ENCODE results near the gene NTMT1. TPM values are rescaled to one million over a fixed set of nuclear protein-coding genes. Genes with fewer than 3 reads are reported as not detected.

Gene NTMT1
- total and polyA plus RNA-seq, 10 of the 15 experiments (the other 5 are each of a cell fraction or from before 2014, with no cell fraction given) = 12.8 to 85.4 (median 39.3) TPM

DNA sequence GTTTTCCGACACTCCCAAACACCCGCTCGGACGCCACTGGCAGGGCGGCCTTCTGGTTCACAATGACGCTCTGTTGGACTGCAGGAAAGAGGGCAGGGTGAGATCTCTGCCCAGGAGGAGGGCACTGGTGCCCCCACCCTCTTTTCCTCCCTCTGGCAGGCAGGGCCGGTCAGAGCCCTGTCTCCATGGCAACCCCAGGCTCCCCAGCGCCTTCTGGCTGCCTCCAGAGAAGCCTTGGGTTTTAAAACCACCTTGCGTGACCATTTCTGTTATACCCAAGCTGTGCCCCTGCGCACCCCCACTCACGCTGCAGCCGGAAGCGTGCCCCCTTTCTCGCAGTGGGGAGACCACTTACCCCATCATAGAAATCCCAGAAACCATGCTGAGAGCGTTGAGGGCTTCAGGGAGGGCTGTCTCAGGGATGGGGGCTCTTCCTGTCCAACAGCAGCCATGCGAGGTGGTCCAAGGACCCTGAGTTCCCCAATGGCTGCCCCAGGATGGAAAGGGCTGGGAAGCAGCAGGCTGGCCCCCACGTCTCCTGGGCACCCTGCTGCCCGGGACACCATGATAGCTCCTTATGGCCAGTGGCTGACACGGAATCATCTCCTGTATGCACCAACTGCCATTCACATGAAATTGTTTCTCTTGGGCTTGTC, 12.3 kb upstream of the NTMT1 start (continued):
- TF ChIP-seq, protein P1, sequence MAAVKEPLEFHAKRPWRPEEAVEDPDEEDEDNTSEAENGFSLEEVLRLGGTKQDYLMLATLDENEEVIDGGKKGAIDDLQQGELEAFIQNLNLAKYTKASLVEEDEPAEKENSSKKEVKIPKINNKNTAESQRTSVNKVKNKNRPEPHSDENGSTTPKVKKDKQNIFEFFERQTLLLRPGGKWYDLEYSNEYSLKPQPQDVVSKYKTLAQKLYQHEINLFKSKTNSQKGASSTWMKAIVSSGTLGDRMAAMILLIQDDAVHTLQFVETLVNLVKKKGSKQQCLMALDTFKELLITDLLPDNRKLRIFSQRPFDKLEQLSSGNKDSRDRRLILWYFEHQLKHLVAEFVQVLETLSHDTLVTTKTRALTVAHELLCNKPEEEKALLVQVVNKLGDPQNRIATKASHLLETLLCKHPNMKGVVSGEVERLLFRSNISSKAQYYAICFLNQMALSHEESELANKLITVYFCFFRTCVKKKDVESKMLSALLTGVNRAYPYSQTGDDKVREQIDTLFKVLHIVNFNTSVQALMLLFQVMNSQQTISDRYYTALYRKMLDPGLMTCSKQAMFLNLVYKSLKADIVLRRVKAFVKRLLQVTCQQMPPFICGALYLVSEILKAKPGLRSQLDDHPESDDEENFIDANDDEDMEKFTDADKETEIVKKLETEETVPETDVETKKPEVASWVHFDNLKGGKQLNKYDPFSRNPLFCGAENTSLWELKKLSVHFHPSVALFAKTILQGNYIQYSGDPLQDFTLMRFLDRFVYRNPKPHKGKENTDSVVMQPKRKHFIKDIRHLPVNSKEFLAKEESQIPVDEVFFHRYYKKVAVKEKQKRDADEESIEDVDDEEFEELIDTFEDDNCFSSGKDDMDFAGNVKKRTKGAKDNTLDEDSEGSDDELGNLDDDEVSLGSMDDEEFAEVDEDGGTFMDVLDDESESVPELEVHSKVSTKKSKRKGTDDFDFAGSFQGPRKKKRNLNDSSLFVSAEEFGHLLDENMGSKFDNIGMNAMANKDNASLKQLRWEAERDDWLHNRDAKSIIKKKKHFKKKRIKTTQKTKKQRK (IDR thresholded peaks at IDR 0.05; ENCODE audit: low read depth, low read length) = no peak
- TF ChIP-seq YBX1 (IDR thresholded peaks at IDR 0.05) (no peak), SMARCA5 (IDR thresholded peaks at IDR 0.05) (no peak), PML (IDR thresholded peaks at IDR 0.05; ENCODE audit: low read length) (no peak), CHD2 (IDR thresholded peaks at IDR 0.05; ENCODE audit: borderline replicate concordance, low read depth, low read length) (no peak)
- TF ChIP-seq, protein P2, sequence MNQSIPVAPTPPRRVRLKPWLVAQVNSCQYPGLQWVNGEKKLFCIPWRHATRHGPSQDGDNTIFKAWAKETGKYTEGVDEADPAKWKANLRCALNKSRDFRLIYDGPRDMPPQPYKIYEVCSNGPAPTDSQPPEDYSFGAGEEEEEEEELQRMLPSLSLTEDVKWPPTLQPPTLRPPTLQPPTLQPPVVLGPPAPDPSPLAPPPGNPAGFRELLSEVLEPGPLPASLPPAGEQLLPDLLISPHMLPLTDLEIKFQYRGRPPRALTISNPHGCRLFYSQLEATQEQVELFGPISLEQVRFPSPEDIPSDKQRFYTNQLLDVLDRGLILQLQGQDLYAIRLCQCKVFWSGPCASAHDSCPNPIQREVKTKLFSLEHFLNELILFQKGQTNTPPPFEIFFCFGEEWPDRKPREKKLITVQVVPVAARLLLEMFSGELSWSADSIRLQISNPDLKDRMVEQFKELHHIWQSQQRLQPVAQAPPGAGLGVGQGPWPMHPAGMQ (IDR thresholded peaks at IDR 0.05; ENCODE audit: borderline replicate concordance) = no peak

DNA sequence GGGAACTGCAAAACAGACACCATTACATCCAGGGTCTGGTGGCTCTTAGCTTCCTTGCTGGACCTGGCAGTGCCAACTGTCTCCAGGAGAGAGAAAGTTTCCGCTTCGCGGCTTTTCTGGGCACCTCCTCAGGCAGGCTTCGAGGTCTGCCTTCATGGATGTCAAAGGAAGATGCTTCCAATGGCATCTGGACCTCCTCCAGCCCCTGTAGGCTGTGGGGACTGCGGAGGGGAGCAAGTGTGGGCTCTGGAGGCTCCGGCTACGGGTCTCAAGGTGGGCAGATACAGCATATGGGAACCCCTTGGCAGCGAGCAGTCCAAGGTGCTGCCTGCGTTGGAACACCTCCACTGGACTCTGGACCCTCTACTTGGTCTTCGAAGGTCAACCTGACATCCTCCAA, 11.0 kb upstream of the NTMT1 start:
- in situ Hi-C loops (cut with MboI) = loop anchor here (5.0 kb wide), 2 partner anchors 443 to 483 kb away; no protein-coding TSS in a partner anchor
- Histone ChIP-seq H3K4me1 (ENCODE audit: control insufficient read depth, insufficient read depth, low read length) (peaks cover 8% of the 10 kb centered on the region), H3K79me2 (ENCODE audit: control insufficient read depth, insufficient read depth, low read length) (no peaks in the 10 kb centered on the region), H3K9me3 (replicated peaks; ENCODE audit: control insufficient read depth, insufficient read depth, low read length) (no peaks in the 10 kb centered on the region), H3K27me3 (replicated peaks in 1 of 2; ENCODE audit: control insufficient read depth in 2 of 2, insufficient read depth in 2 of 2, low read length in 1 of 2) (peaks cover 6 to 7% of the 10 kb centered on the region in 2 experiments; a peak in 3 of 4 replicates), H3K27ac (ENCODE audit: control insufficient read depth, insufficient read depth) (no peak overlapping the region), H3K4me2 (ENCODE audit: control insufficient read depth, insufficient read depth) (no peak overlapping the region), H2AFZ (ENCODE audit: control insufficient read depth, low read depth, low read length) (no peak overlapping the region), H4K20me1 (ENCODE audit: control insufficient read depth, insufficient read depth) (no peaks in the 10 kb centered on the region; the same call in 1 of the 2 replicates), H3K36me3 (ENCODE audit: control insufficient read depth in 2 of 2, insufficient read depth in 2 of 2, low read length in 1 of 2) (no peaks in the 10 kb centered on the region), H3K9ac (ENCODE audit: control insufficient read depth, insufficient read depth, low read length) (no peak overlapping the region), H3K4me3 (no peak overlapping the region)
- CTCF ChIA-PET = interaction anchor here (0.9 to 4.3 kb wide), 4 partner anchors 9 to 472 kb away, joined by 3 to 27 read pairs (median 4); no protein-coding TSS in a partner anchor
- intact Hi-C loops (cut with micrococcal nuclease; ENCODE audit: unreplicated experiment) = loop anchor here (10.0 kb wide), 1 partner anchor 440 kb away; the partner anchor contains the start of gene IER5L
- BruUV-seq (replicated peaks) = no TSS peak
- TF ChIP-seq ZNF274 (IDR thresholded peaks at IDR 0.05; ENCODE audit: insufficient read depth, insufficient read length) (no peak), MXI1 (IDR thresholded peaks at IDR 0.05; ENCODE audit: low read depth, low read length) (no peak), MTA3 (IDR thresholded peaks at IDR 0.05; ENCODE audit: borderline replicate concordance, low read length) (no peak), ZNF384 (IDR thresholded peaks at IDR 0.05; ENCODE audit: borderline replicate concordance, low read depth, low read length) (no peak), RAD51 (IDR thresholded peaks at IDR 0.05) (no peak)
- TF ChIP-seq, protein P3, sequence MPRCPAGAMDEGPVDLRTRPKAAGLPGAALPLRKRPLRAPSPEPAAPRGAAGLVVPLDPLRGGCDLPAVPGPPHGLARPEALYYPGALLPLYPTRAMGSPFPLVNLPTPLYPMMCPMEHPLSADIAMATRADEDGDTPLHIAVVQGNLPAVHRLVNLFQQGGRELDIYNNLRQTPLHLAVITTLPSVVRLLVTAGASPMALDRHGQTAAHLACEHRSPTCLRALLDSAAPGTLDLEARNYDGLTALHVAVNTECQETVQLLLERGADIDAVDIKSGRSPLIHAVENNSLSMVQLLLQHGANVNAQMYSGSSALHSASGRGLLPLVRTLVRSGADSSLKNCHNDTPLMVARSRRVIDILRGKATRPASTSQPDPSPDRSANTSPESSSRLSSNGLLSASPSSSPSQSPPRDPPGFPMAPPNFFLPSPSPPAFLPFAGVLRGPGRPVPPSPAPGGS (IDR thresholded peaks at IDR 0.05; ENCODE audit: borderline replicate concordance, insufficient read depth, low read depth, low read length, poor library complexity, severe bottlenecking) = no peak
- POLR2A ChIA-PET = no interaction called here
- RAD21 ChIA-PET (ENCODE audit: unreplicated experiment) = interaction anchor here (1.8 kb wide), 1 partner anchor 441 kb away, joined by 7 read pairs; no protein-coding TSS in a partner anchor
- DNase-seq (ENCODE audit: low read depth, low spot score) (no peak), FAIRE-seq (no peak), ATAC-seq (no peak)
- SMC1A ChIA-PET (ENCODE audit: uncharacterized antibody, unreplicated experiment) = interaction anchor here (1.0 kb wide), 1 partner anchor 475 kb away, joined by 3 read pairs; no protein-coding TSS in a partner anchor
- 48% methylated on average over 10 of the region's 10 CpGs for WGBS (ENCODE audit: insufficient coverage, insufficient replicate concordance, low lambda C conversion rate, missing lambda C conversion rate)

All from GM12878 (cell line).